ENCODE data around the gene PTPRU.

PTPRU gene

GRCh38 chr1:29235955-29236711, at the start of gene PTPRU (continued):
- TF ChIP-seq ZBTB49 (tag by site-specific recombination; IDR thresholded peaks at IDR 0.05; ENCODE audit: low read depth) (no peak), ZNF211 (tag by site-specific recombination; IDR thresholded peaks at IDR 0.05; ENCODE audit: low read depth) (no peak), PBX3 (CRISPR knock-in tag; IDR thresholded peaks at IDR 0.05) (peak; percentile 71; the same call in 1 of the 2 replicates), ZSCAN23 (tag by site-specific recombination; IDR thresholded peaks at IDR 0.05) (no peak), ZNF354C (tag by site-specific recombination; IDR thresholded peaks at IDR 0.05; ENCODE audit: borderline replicate concordance, low read depth) (no peak), ZNF266 (tag by site-specific recombination; IDR thresholded peaks at IDR 0.05; ENCODE audit: low read depth) (no peak), ZNF529 (tag by site-specific recombination; IDR thresholded peaks at IDR 0.05; ENCODE audit: insufficient replicate concordance) (no peak), ZNF677 (tag by site-specific recombination; IDR thresholded peaks at IDR 0.05) (0 out of 2 replicates have a peak, but pooled peaks have one; percentile 56), ZBTB6 (tag by site-specific recombination; IDR thresholded peaks at IDR 0.05) (peak; percentile 92; the same call in 1 of the 2 replicates), ZNF621 (tag by site-specific recombination; IDR thresholded peaks at IDR 0.05) (no peak), ZNF112 (tag by site-specific recombination; IDR thresholded peaks at IDR 0.05) (no peak), ZNF10 (tag by site-specific recombination; IDR thresholded peaks at IDR 0.05) (no peak), SP7 (tag by site-specific recombination; IDR thresholded peaks at IDR 0.05) (no peak), ZNF626 (tag by site-specific recombination; IDR thresholded peaks at IDR 0.05) (no peak), PRDM2 (tag by site-specific recombination; IDR thresholded peaks at IDR 0.05; ENCODE audit: borderline replicate concordance) (no peak), ZNF580 (tag by site-specific recombination; IDR thresholded peaks at IDR 0.05) (0 out of 2 replicates have a peak, but pooled peaks have one; percentile 35), KLF17 (tag by site-specific recombination; IDR thresholded peaks at IDR 0.05) (0 out of 2 replicates have a peak, but pooled peaks have one; percentile 33), ZSCAN30 (tag by site-specific recombination; IDR thresholded peaks at IDR 0.05) (peak; percentile 75; the same call in 1 of the 2 replicates), YY1 (tag by site-specific recombination; IDR thresholded peaks at IDR 0.05) (peak; percentile 36; the same call in 1 of the 2 replicates), ZFHX2 (tag by site-specific recombination; conservative IDR thresholded peaks at IDR 0.05) (peak; percentile 89), EGR2 (tag by site-specific recombination; IDR thresholded peaks at IDR 0.05; ENCODE audit: low read depth) (peak; percentile 48; the same call in 1 of the 2 replicates), ZNF596 (tag by site-specific recombination; IDR thresholded peaks at IDR 0.05) (0 out of 2 replicates have a peak, but pooled peaks have one; percentile 17)
